Progenitor cell of endocrine pancreas (in vitro differentiated cells): ENCODE results near the gene TMEM129. TPM values are rescaled to one million over a fixed set of nuclear protein-coding genes. Genes with fewer than 3 reads are reported as not detected.

ENCODE experiments used
- DNase-seq: peaks from one replicate; pipeline ENCODE4 v3.0.0; 2021; ENCODE audit warnings: low spot score; ENCODE audit not compliant: unreplicated experiment
- H3K27ac Mint-ChIP-seq: 2 replicates; pipeline ENCODE4 v1.8.0; 2021; ENCODE audit warnings: mild to moderate bottlenecking, moderate library complexity, mixed read lengths
- H3K27me3 Mint-ChIP-seq: 2 replicates; pipeline ENCODE4 v1.8.0; 2021; ENCODE audit warnings: mixed read lengths
- H3K36me3 Mint-ChIP-seq: 2 replicates; pipeline ENCODE4 v1.8.0; 2022; ENCODE audit warnings: mixed read lengths; ENCODE audit not compliant: insufficient read depth
- H3K4me1 Mint-ChIP-seq: 2 replicates; pipeline ENCODE4 v1.8.0; 2021; ENCODE audit warnings: low read depth, mixed read lengths
- H3K4me3 Mint-ChIP-seq: 2 replicates; pipeline ENCODE4 v1.8.0; 2021; ENCODE audit warnings: low read depth, mild to moderate bottlenecking, moderate library complexity, mixed read lengths
- H3K9me3 Mint-ChIP-seq: 2 replicates; pipeline ENCODE4 v1.8.0; 2021; ENCODE audit warnings: low read depth, mixed read lengths
- long read RNA-seq: library from polyadenylated mRNA; unstranded; transcript quantifications from one replicate; pipeline ENCODE4 v2.0.0, GENCODE V29; 2020
- total RNA-seq: library from RNA; stranded (reverse); gene quantifications from 2 replicates; pipeline ENCODE4 v1.2.1, GENCODE V29; 2021
- TF ChIP-seq, protein P1 (sequence below): fragments of 200-600 bp; sonication (generic); IDR thresholded peaks from one replicate; pipeline ENCODE4 v1.5.0; 2021; ENCODE audit warnings: antibody characterized with exemption, mild to moderate bottlenecking; ENCODE audit not compliant: unreplicated experiment

Gene TMEM129
- 29.9 and 30.0 TPM in 2 replicates for total RNA-seq
- long read RNA-seq, partial matches to known transcripts: 4 of 7 reads
- long read RNA-seq, other reads (novel, unspliced or antisense): 2 of 7 reads

- Mint-ChIP-seq H3K4me1 (peaks cover 21% of the 10 kb centered on the region), H3K36me3 (peaks cover 2% of the 10 kb centered on the region), H3K27ac (peak within 1 kb of the TSS; percentile 96), H3K9me3 (no peaks in the 10 kb centered on the region), H3K4me3 (peak within 1 kb of the TSS; percentile 88), H3K27me3 (no peaks in the 10 kb centered on the region)
- TF ChIP-seq, protein P1, sequence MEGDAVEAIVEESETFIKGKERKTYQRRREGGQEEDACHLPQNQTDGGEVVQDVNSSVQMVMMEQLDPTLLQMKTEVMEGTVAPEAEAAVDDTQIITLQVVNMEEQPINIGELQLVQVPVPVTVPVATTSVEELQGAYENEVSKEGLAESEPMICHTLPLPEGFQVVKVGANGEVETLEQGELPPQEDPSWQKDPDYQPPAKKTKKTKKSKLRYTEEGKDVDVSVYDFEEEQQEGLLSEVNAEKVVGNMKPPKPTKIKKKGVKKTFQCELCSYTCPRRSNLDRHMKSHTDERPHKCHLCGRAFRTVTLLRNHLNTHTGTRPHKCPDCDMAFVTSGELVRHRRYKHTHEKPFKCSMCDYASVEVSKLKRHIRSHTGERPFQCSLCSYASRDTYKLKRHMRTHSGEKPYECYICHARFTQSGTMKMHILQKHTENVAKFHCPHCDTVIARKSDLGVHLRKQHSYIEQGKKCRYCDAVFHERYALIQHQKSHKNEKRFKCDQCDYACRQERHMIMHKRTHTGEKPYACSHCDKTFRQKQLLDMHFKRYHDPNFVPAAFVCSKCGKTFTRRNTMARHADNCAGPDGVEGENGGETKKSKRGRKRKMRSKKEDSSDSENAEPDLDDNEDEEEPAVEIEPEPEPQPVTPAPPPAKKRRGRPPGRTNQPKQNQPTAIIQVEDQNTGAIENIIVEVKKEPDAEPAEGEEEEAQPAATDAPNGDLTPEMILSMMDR: no peak
- peak; percentile 94 for DNase-seq
Observed at GRCh38 chr4:1721003-1721665, at the start of gene TMEM129, which contains the start of gene TACC3. TMEM129 (minus strand) TSS chr4:1721323; CDS start chr4:1720837, 486 bp downstream. TACC3 (plus strand) TSS chr4:1721521; CDS start chr4:1723422, 1,901 bp downstream.

DNA sequence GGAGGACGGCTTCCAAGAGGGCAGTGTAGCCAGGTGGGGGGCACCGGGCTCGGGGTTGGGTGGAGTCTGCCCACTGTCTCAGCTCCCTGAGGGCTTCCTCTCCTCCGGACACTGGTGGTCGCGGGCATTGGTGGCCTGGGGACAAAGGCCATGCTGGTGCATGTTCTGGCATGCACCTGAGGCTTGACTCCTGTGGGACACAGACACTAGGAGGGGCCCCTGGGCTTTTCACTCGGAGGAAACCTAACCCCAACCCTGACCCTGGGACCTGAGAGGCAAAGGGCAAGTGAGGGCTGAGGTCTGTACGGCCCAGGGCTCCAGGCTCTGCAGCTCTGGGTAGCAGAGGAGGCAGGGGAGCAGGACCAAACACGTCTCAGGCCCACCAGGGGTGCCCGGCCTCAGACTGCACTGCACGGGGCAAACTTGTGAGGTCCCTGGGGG lies 49.7 kb upstream of the TMEM129 start:
- Mint-ChIP-seq H3K27ac (no peak overlapping the region), H3K4me3 (no peak overlapping the region), H3K36me3 (no peaks in the 10 kb centered on the region), H3K9me3 (no peaks in the 10 kb centered on the region), H3K27me3 (no peaks in the 10 kb centered on the region), H3K4me1 (peaks cover 13% of the 10 kb centered on the region)
- no peak for DNase-seq
- TF ChIP-seq, protein P1: no peak

DNA sequence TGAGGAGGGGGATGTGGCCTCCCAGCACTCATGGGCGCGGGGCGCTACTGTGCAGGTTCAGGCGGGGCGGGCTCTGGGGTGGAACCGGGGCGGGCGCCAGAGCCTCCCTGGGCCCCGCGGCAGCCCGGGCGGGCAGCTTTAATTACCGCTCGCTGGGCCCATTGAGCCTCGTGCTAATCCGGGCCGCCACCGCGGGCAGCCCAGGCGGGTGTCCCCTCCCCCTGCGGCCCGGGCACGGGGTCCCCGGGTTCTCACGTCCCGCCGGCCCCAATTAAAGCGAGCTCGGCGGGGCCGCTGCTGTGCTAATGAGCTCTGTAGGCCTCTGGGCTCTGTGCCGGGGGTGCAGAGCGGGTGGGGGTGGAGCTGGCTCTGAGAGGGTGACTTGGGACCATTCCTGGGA lies 49.1 kb upstream of the TMEM129 start:
- H3K36me3 Mint-ChIP-seq: no peaks in the 10 kb centered on the region
- DNase-seq: no peak

GRCh38 chr4:1769692-1770091 lies 48.6 kb upstream of the TMEM129 start:
- Mint-ChIP-seq H3K4me1 (peaks cover 14% of the 10 kb centered on the region), H3K27me3 (no peaks in the 10 kb centered on the region), H3K27ac (no peak overlapping the region), H3K4me3 (no peak overlapping the region), H3K9me3 (no peaks in the 10 kb centered on the region), H3K36me3 (no peaks in the 10 kb centered on the region)
- TF ChIP-seq, protein P1: no peak
- no peak for DNase-seq

More for the DNA sequence above, 49.1 kb upstream of the TMEM129 start:
- H3K27me3 Mint-ChIP-seq: no peaks in the 10 kb centered on the region
- TF ChIP-seq, protein P1: no peak
- no peak overlapping the region for H3K27ac Mint-ChIP-seq
- peaks cover 14% of the 10 kb centered on the region for H3K4me1 Mint-ChIP-seq
- H3K9me3 Mint-ChIP-seq: no peaks in the 10 kb centered on the region
- H3K4me3 Mint-ChIP-seq: no peak overlapping the region

DNA sequence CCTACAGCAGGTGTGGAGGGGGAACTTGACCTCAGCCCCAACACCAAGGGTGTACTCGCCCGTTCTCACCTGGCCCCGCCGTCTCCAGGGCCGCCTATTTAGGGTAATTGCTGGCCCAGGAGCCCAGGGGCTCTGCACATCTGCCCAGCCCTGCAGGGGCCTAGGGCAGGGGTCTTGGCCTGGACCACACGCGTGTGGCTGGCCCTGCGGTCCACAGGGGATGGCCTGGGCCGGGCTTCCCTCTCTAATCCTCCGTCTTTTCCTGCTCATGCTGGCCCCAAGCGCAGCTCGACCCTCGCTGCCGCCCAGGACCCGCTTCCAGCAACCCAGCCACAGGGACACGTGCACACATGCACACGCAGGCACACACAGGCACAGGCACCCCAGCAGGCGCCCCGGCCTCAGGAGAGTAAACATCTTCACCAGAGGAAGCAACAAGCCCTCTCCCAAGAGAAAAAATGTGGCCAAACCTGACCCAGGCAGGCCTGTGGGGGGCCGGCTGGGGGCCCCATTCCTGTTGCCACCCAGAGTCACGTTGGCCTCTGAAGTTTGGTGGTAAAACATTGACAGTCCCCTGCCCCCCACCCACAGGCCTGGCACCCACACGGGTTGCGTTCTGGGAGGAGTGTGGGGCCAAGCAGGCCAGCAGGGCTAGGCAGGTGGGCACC lies 47.4 kb upstream of the TMEM129 start:
- TF ChIP-seq, protein P1: no peak
- no peaks in the 10 kb centered on the region for H3K27me3 Mint-ChIP-seq
- H3K4me3 Mint-ChIP-seq: peak overlapping the region; percentile 71
- H3K27ac Mint-ChIP-seq: peak overlapping the region; percentile 98
- peaks cover 17% of the 10 kb centered on the region for H3K4me1 Mint-ChIP-seq
- H3K9me3 Mint-ChIP-seq: no peaks in the 10 kb centered on the region
- no peak for DNase-seq
- no peaks in the 10 kb centered on the region for H3K36me3 Mint-ChIP-seq
